GM21576 (cell line): ENCODE measurements around the gene TEX48.

Experiments used
- ATAC-seq: cut with Tn5 transposase; IDR thresholded peaks from one replicate; pipeline ENCODE4 v1.9.1; 2021; ENCODE audit warnings: mild to moderate bottlenecking, moderate library complexity; ENCODE audit not compliant: unreplicated experiment

TEX48 gene

GRCh38 chr9:114681594-114682332, at the start of gene TEX48:
TEX48 (minus strand) TSS chr9:114682192; CDS start chr9:114671723, 10,469 bp downstream.
- peak; percentile 53 for ATAC-seq

- no peak for ATAC-seq
Observed at GRCh38 chr9:114731701-114732100, 49.7 kb upstream of the TEX48 start.

- no peak for ATAC-seq
Observed at GRCh38 chr9:114729706-114730105, 47.7 kb upstream of the TEX48 start.

- no peak for ATAC-seq
Observed at GRCh38 chr9:114725930-114726329, 43.9 kb upstream of the TEX48 start.

GRCh38 chr9:114724744-114725143, 42.8 kb upstream of the TEX48 start:
- no peak for ATAC-seq

- no peak for ATAC-seq
Observed at GRCh38 chr9:114723931-114724330, 41.9 kb upstream of the TEX48 start.

GRCh38 chr9:114722937-114723620, 41.1 kb upstream of the TEX48 start:
- no peak for ATAC-seq

- ATAC-seq, result no peak
Observed at GRCh38 chr9:114722081-114722621, 40.2 kb upstream of the TEX48 start.

GRCh38 chr9:114721491-114722079, 39.6 kb upstream of the TEX48 start:
- ATAC-seq, result no peak

- no peak for ATAC-seq
Observed at GRCh38 chr9:114720086-114720676, 38.2 kb upstream of the TEX48 start.

GRCh38 chr9:114719290-114719689, 37.3 kb upstream of the TEX48 start:
- ATAC-seq, result no peak

GRCh38 chr9:114718801-114719221, 36.8 kb upstream of the TEX48 start:
- ATAC-seq, result peak; percentile 75

- no peak for ATAC-seq
Observed at GRCh38 chr9:114717908-114718486, 36.0 kb upstream of the TEX48 start.

- no peak for ATAC-seq
Observed at GRCh38 chr9:114709636-114710035, 27.6 kb upstream of the TEX48 start.

GRCh38 chr9:114706711-114707110, 24.7 kb upstream of the TEX48 start:
- no peak for ATAC-seq

GRCh38 chr9:114701988-114702387, 20.0 kb upstream of the TEX48 start:
- no peak for ATAC-seq

- peak; percentile 27 for ATAC-seq
Observed at GRCh38 chr9:114697951-114698351, 16.0 kb upstream of the TEX48 start.

- peak; percentile 71 for ATAC-seq
Observed at GRCh38 chr9:114696814-114697544, 15.0 kb upstream of the TEX48 start.

- ATAC-seq, result no peak
Observed at GRCh38 chr9:114695948-114696347, 14.0 kb upstream of the TEX48 start.

GRCh38 chr9:114694719-114695269, 12.8 kb upstream of the TEX48 start:
- ATAC-seq, result no peak
